ENCODE data around the gene FHL1. TPM values are rescaled to one million over a fixed set of nuclear protein-coding genes. Genes with fewer than 3 reads are reported as not detected.

The FHL1 gene
- total RNA-seq, 1 experiment from 2014 or later, result 20.0 TPM

- H2AFZ ChIP-seq (ENCODE audit: low read depth, low read length, poor library complexity, severe bottlenecking), result no peak overlapping the region
- DNase-seq (ENCODE audit: low read depth, low spot score) (no peak), ATAC-seq (peak; percentile 70; the same call in 1 of the 2 replicates)
- H3K9me2 ChIP-seq (ENCODE audit: insufficient read depth), result no peaks in the 10 kb centered on the region
- no peak overlapping the region for H3K4me3 ChIP-seq (replicated peaks in 1 of 2; ENCODE audit: low read depth in 1 of 2, low read length in 2 of 2)
- POLR2A ChIA-PET, result no interaction called here
- H3K27me3 ChIP-seq (ENCODE audit: insufficient read depth, low read length), result no peaks in the 10 kb centered on the region
- no peaks in the 10 kb centered on the region for H3K4me1 ChIP-seq (ENCODE audit: control insufficient read depth in 1 of 2, insufficient read depth in 2 of 2, low read length in 2 of 2)
- H3K36me3 ChIP-seq (ENCODE audit: control insufficient read depth in 1 of 2, insufficient read depth in 2 of 2, low read length in 2 of 2), result no peaks in the 10 kb centered on the region; a peak in 1 of 4 replicates
- no peak overlapping the region for H3K9ac ChIP-seq (ENCODE audit: low read length)
- intact Hi-C loops (cut with micrococcal nuclease), result loop anchor here (2.0 kb wide), 1 partner anchor 180 kb away; no protein-coding TSS in a partner anchor
- no peaks in the 10 kb centered on the region for H3K9me3 ChIP-seq (ENCODE audit: control insufficient read depth in 1 of 2, insufficient read depth in 1 of 2, low read depth in 1 of 2, low read length in 2 of 2)
- RAD21 ChIA-PET (ENCODE audit: low non-redundant PET in 1 of 2, low total read pairs in 2 of 2, uncharacterized antibody in 2 of 2, unreplicated experiment in 2 of 2), result interaction anchor here in 1 of 2 experiments (2.4 kb wide), 1 partner anchor 181 kb away, joined by 6 read pairs; no protein-coding TSS in a partner anchor
- CTCF ChIA-PET, result interaction anchor here (1.1 to 1.2 kb wide), 2 partner anchors 46 to 181 kb away, joined by 3 to 13 read pairs; no protein-coding TSS in a partner anchor
- H3K27ac ChIP-seq (ENCODE audit: low read depth, low read length), result no peak overlapping the region
- TF ChIP-seq SRF (IDR thresholded peaks at IDR 0.05; ENCODE audit: low read depth), result no peak
- TF ChIP-seq CTCF (IDR thresholded peaks at IDR 0.05 in 2 of 3, conservative IDR thresholded peaks at IDR 0.05 in 1 of 3; ENCODE audit: borderline replicate concordance in 1 of 3, insufficient read depth in 1 of 3, low read depth in 2 of 3, low read length in 2 of 3), result peak; percentile 13 to 45 (median 36); a peak in 4 of 6 replicates
- TF ChIP-seq RAD21 (IDR thresholded peaks at IDR 0.05; ENCODE audit: low read depth), result peak; percentile 41; the same call in 1 of the 2 replicates
- no peaks in the 10 kb centered on the region for H3K79me2 ChIP-seq (ENCODE audit: insufficient read depth, low read length)
- H3K4me2 ChIP-seq (ENCODE audit: low read length), result no peak overlapping the region
- no peaks in the 10 kb centered on the region for H4K20me1 ChIP-seq (ENCODE audit: insufficient read depth)
- no TSS peak for BruUV-seq (replicated peaks)
These were observed 61.8 kb downstream of the FHL1 start for GRCh38 chrX:136209016-136209738.

GRCh38 chrX:136209751-136210150, 62.4 kb downstream of the FHL1 start:
- H3K4me3 ChIP-seq (replicated peaks in 1 of 2; ENCODE audit: low read depth in 1 of 2, low read length in 2 of 2), result no peak overlapping the region
- no peak overlapping the region for H3K4me2 ChIP-seq (ENCODE audit: low read length)
- no peak overlapping the region for H2AFZ ChIP-seq (ENCODE audit: low read depth, low read length, poor library complexity, severe bottlenecking)
- no peak for DNase-seq (ENCODE audit: low read depth, low spot score)
- CTCF ChIA-PET, result interaction anchor here (1.1 kb wide), 1 partner anchor 181 kb away, joined by 13 read pairs; no protein-coding TSS in a partner anchor
- no peaks in the 10 kb centered on the region for H3K79me2 ChIP-seq (ENCODE audit: insufficient read depth, low read length)
- no peaks in the 10 kb centered on the region for H4K20me1 ChIP-seq (ENCODE audit: insufficient read depth)
- POLR2A ChIA-PET, result no interaction called here
- no peaks in the 10 kb centered on the region; a peak in 1 of 4 replicates for H3K36me3 ChIP-seq (ENCODE audit: control insufficient read depth in 1 of 2, insufficient read depth in 2 of 2, low read length in 2 of 2)
- peaks cover 0 to 3% of the 10 kb centered on the region in 2 experiments; a peak in 1 of 4 replicates for H3K4me1 ChIP-seq (ENCODE audit: control insufficient read depth in 1 of 2, insufficient read depth in 2 of 2, low read length in 2 of 2)
- BruUV-seq (replicated peaks), result no TSS peak
- H3K27me3 ChIP-seq (ENCODE audit: insufficient read depth, low read length), result no peaks in the 10 kb centered on the region
- H3K27ac ChIP-seq (ENCODE audit: low read depth, low read length), result no peak overlapping the region
- RAD21 ChIA-PET (ENCODE audit: low non-redundant PET in 1 of 2, low total read pairs in 2 of 2, uncharacterized antibody in 2 of 2, unreplicated experiment in 2 of 2), result interaction anchor here in 1 of 2 experiments (2.4 kb wide), 1 partner anchor 181 kb away, joined by 6 read pairs; no protein-coding TSS in a partner anchor
- H3K9me2 ChIP-seq (ENCODE audit: insufficient read depth), result no peaks in the 10 kb centered on the region
- no peaks in the 10 kb centered on the region for H3K9me3 ChIP-seq (ENCODE audit: control insufficient read depth in 1 of 2, insufficient read depth in 1 of 2, low read depth in 1 of 2, low read length in 2 of 2)
- no peak for ATAC-seq
- no peak overlapping the region for H3K9ac ChIP-seq (ENCODE audit: low read length)
- intact Hi-C loops (cut with micrococcal nuclease), result loop anchor here (2.0 kb wide), 1 partner anchor 181 kb away; no protein-coding TSS in a partner anchor
- TF ChIP-seq ATF3 (IDR thresholded peaks at IDR 0.05) (no peak), RAD21 (IDR thresholded peaks at IDR 0.05; ENCODE audit: low read depth) (no peak), EZH2phosphoT487 (IDR thresholded peaks at IDR 0.05; ENCODE audit: borderline replicate concordance) (no peak), JUND (IDR thresholded peaks at IDR 0.05) (no peak), ZBTB33 (IDR thresholded peaks at IDR 0.05; ENCODE audit: extremely low read depth, insufficient replicate concordance, low read length) (no peak), REST (IDR thresholded peaks at IDR 0.05; ENCODE audit: low read depth) (no peak)
